Measurements from ENCODE around the gene CUX1.

The CUX1 gene

GRCh38 chr7:102072636-102073209, 255.3 kb downstream of the CUX1 start:
- TF ChIP-seq POLR2AphosphoS5 (IDR thresholded peaks at IDR 0.05; ENCODE audit: low read depth) (no peak), GABPA (IDR thresholded peaks at IDR 0.05; ENCODE audit: low read depth) (no peak), SPI1 (IDR thresholded peaks at IDR 0.05; ENCODE audit: borderline replicate concordance, low read depth) (no peak), CTCF (IDR thresholded peaks at IDR 0.05; ENCODE audit: insufficient read depth, low read length) (no peak), REST (IDR thresholded peaks at IDR 0.05; ENCODE audit: insufficient replicate concordance, low read depth) (no peak)
- no peaks in the 10 kb centered on the region for H3K27me3 ChIP-seq (ENCODE audit: insufficient read depth, poor library complexity, severe bottlenecking)
- H3K27ac ChIP-seq (replicated peaks), result no peak overlapping the region
- no peak for DNase-seq (ENCODE audit: low read depth in 1 of 2, low spot score in 1 of 2)
- no peak overlapping the region for H3K4me3 ChIP-seq (replicated peaks; ENCODE audit: insufficient read depth, low read length)

GRCh38 chr7:102073931-102074880, 256.8 kb downstream of the CUX1 start:
- no peaks in the 10 kb centered on the region for H3K27me3 ChIP-seq (ENCODE audit: insufficient read depth, poor library complexity, severe bottlenecking)
- DNase-seq (ENCODE audit: low read depth in 1 of 2, low spot score in 1 of 2), result no peak
- H3K4me3 ChIP-seq (replicated peaks; ENCODE audit: insufficient read depth, low read length), result no peak overlapping the region
- no peak overlapping the region for H3K27ac ChIP-seq (replicated peaks)
- TF ChIP-seq CTCF (IDR thresholded peaks at IDR 0.05; ENCODE audit: insufficient read depth, low read length) (no peak), SPI1 (IDR thresholded peaks at IDR 0.05; ENCODE audit: borderline replicate concordance, low read depth) (no peak), GABPA (IDR thresholded peaks at IDR 0.05; ENCODE audit: low read depth) (no peak), REST (IDR thresholded peaks at IDR 0.05; ENCODE audit: insufficient replicate concordance, low read depth) (no peak), POLR2AphosphoS5 (IDR thresholded peaks at IDR 0.05; ENCODE audit: low read depth) (no peak)

GRCh38 chr7:102075126-102075525, 257.7 kb downstream of the CUX1 start:
- TF ChIP-seq REST (IDR thresholded peaks at IDR 0.05; ENCODE audit: insufficient replicate concordance, low read depth), result no peak
- TF ChIP-seq GABPA (IDR thresholded peaks at IDR 0.05; ENCODE audit: low read depth), result no peak
- no peak for TF ChIP-seq CTCF (IDR thresholded peaks at IDR 0.05; ENCODE audit: insufficient read depth, low read length)
- no peak for TF ChIP-seq SPI1 (IDR thresholded peaks at IDR 0.05; ENCODE audit: borderline replicate concordance, low read depth)
- no peak for TF ChIP-seq POLR2AphosphoS5 (IDR thresholded peaks at IDR 0.05; ENCODE audit: low read depth)
- H3K4me3 ChIP-seq (replicated peaks; ENCODE audit: insufficient read depth, low read length), result no peak overlapping the region
- H3K27me3 ChIP-seq (ENCODE audit: insufficient read depth, poor library complexity, severe bottlenecking), result no peaks in the 10 kb centered on the region
- DNase-seq (ENCODE audit: low read depth in 1 of 2, low spot score in 1 of 2), result no peak
- H3K27ac ChIP-seq (replicated peaks), result no peak overlapping the region

Data from HL-60 (cell line).